Breast epithelium (tissue), 4 donors: ENCODE data around the gene DNMT3L. TPM values are rescaled to one million over a fixed set of nuclear protein-coding genes. Genes with fewer than 3 reads are reported as not detected.
"Not testable (repeated sequence)": the region's sequence is repeated elsewhere in the genome, so short reads cannot be mapped to it uniquely, and the experiment has no call there.

Experiments
- DNase-seq, 2 donors: peaks; one replicate each; pipeline ENCODE4 v3.0.0-alpha.2; 2019; ENCODE audit warnings: low spot score in 2 of 2
- H3K27ac ChIP-seq, 2 donors: fragments of 200-600 bp; sonication (generic) in 1 of 2; one replicate each; pipeline ENCODE4 v1.5.1; 2016 to 2019; ENCODE audit warnings: mild to moderate bottlenecking in 1 of 2
- H3K27me3 ChIP-seq, 2 donors: fragments of 200-600 bp; sonication (generic) in 1 of 2; one replicate each; pipeline versions ENCODE4 v1.5.1 to v1.6.0; 2017 to 2019; ENCODE audit warnings: control low read depth in 1 of 2, mild to moderate bottlenecking in 1 of 2
- H3K36me3 ChIP-seq: fragments of 200-600 bp; one replicate; pipeline ENCODE4 v1.5.1; 2019
- H3K4me1 ChIP-seq, 2 donors: fragments of 200-600 bp; sonication (generic); one replicate each; pipeline ENCODE4 v1.5.1; 2016 to 2019; ENCODE audit warnings: control low read depth in 1 of 2
- H3K4me3 ChIP-seq, 3 donors: fragments of 200-600 bp; sonication (generic); 1 replicate in 2 of 3; 2 replicates in 1 of 3; pipeline ENCODE4 v1.5.1; 2016 to 2019; ENCODE audit warnings: mild to moderate bottlenecking in 3 of 3, moderate library complexity in 2 of 3
- H3K9me3 ChIP-seq, 2 donors: fragments of 200-600 bp; sonication (generic) in 1 of 2; one replicate each; pipeline ENCODE4 v1.5.1; 2016 to 2019; ENCODE audit warnings: control low read depth in 1 of 2
- POLR2AphosphoS5 ChIP-seq, 3 donors: sonication (generic); formaldehyde crosslinking; IDR thresholded peaks; one replicate each; pipeline ENCODE4 v1.6.1; 2017; ENCODE audit warnings: antibody characterized with exemption in 3 of 3
- intact Hi-C: fragments of 100-400 bp; cut with DNase I; formaldehyde crosslinking; loops from one replicate; pipeline ENCODE4 v1.15.1; 2023; ENCODE audit warnings: low total_unique reads
- total RNA-seq, 3 donors: library from RNA; depleted of rRNA; stranded (reverse); fragments of >200 nt; gene quantifications; one replicate each; pipeline ENCODE4 v1.1.0, GENCODE V29; 2016

The DNMT3L gene
- total RNA-seq, 3 donors from 2014 or later = not detected

GRCh38 chr21:44199448-44199847 is 62.2 kb downstream of the DNMT3L start:
- no peak for TF ChIP-seq POLR2AphosphoS5 (IDR thresholded peaks at IDR 0.05)
- Histone ChIP-seq H3K27ac (no peak overlapping the region), H3K4me3 (no peak overlapping the region), H3K36me3 (no peaks in the 10 kb centered on the region), H3K4me1 (no peaks in the 10 kb centered on the region), H3K27me3 (no peaks in the 10 kb centered on the region), H3K9me3 (no peaks in the 10 kb centered on the region)
- DNase-seq = peak in 1 of 2 donors; percentile 45
- intact Hi-C loops = no loop called here

DNA sequence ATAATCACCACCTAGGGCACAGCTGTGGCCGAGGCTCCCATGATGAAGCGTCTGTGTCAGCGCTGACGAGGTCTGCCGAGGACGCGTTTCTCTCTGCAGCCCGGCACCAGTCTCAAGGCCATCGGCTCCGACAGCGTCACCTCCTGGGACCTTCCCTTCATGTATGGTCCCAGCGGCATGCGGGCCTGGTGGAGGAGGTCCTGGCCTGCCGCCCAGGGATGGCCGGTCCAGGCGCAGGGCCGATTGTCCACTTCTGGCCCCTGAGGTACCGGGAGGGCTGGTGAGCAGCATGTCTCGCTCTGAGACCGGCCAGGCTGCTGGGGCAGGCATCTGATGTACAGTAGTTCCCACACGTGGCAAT is 64.6 kb downstream of the DNMT3L start:
- H3K4me3 ChIP-seq, H3K9me3 ChIP-seq, intact Hi-C loops, H3K36me3 ChIP-seq, H3K27ac ChIP-seq, H3K27me3 ChIP-seq, DNase-seq, H3K4me1 ChIP-seq: not testable (repeated sequence)

Other genes starting within 250 kb of the DNMT3L start
- 10 to 100 TPM; 27.4 to 35.0 (median 31.1) TPM for gene TRAPPC10, start 249.6 kb downstream of the DNMT3L start, total RNA-seq
- gene PWP2, start 154.5 kb downstream of the DNMT3L start, total RNA-seq = 1 to 10 TPM; 5.8 to 9.5 (median 6.9) TPM
- 10 to 100 TPM in 1 of 3 donors, 1 to 10 TPM in 2; 8.8 to 10.7 (median 9.5) TPM for gene GATD3, start 128.2 kb downstream of the DNMT3L start, total RNA-seq
- gene ICOSLG, start 21.0 kb downstream of the DNMT3L start, total RNA-seq = 1 to 10 TPM in 2 of 3 donors, under 1 TPM in 1; 0.80 to 4.2 (median 2.6) TPM
- not detected for gene AIRE, start 24.0 kb upstream of the DNMT3L start, total RNA-seq
- gene PFKL, start 38.2 kb upstream of the DNMT3L start, total RNA-seq = 100 to 1,000 TPM in 1 of 3 donors, 10 to 100 TPM in 2; 80.9 to 101 (median 97.9) TPM
- 10 to 100 TPM; 22.2 to 31.1 (median 27.8) TPM for gene CFAP410, start 77.5 kb upstream of the DNMT3L start, total RNA-seq
- 1 to 10 TPM; 4.3 to 7.9 (median 7.2) TPM for gene TRPM2, start 91.7 kb upstream of the DNMT3L start, total RNA-seq
- gene LRRC3, start 193.6 kb upstream of the DNMT3L start, total RNA-seq = 1 to 10 TPM; 1.6 to 6.4 (median 2.0) TPM